T47D (cell line): ENCODE results near the gene KIF6.

Experiments
- DNase-seq, 2 experiments: peaks; one replicate each; pipeline versions ENCODE4 v3.0.0 to v3.0.0-alpha.2; 2011 to 2012; ENCODE audit warnings: low read depth in 1 of 2, low spot score in 1 of 2
- JUND ChIP-seq: IDR thresholded peaks from 2 replicates; pipeline ENCODE4 v1.6.1; 2012; ENCODE audit warnings: low read depth
- in situ Hi-C: cut with HindIII; loops from 2 replicates; pipeline ENCODE4 v1.10.0; 2016; ENCODE audit warnings: low sequenced_read_pairs, low pct_unique_long_range_greater_than_20kb

The KIF6 gene

GRCh38 chr6:39669973-39670342, 55.2 kb downstream of the KIF6 start:
- no peak for TF ChIP-seq JUND
- DNase-seq, result no peak
- in situ Hi-C loops, result no loop called here

- no peak for DNase-seq
- no peak for TF ChIP-seq JUND
- in situ Hi-C loops, result no loop called here
These were observed 55.8 kb downstream of the KIF6 start for GRCh38 chr6:39669207-39669972.

- TF ChIP-seq JUND, result no peak
- in situ Hi-C loops, result no loop called here
These were observed 58.3 kb downstream of the KIF6 start for GRCh38 chr6:39666706-39667489.

GRCh38 chr6:39665861-39666260, 59.3 kb downstream of the KIF6 start:
- no peak for DNase-seq
- no peak for TF ChIP-seq JUND
- in situ Hi-C loops, result no loop called here

More at GRCh38 chr6:39666706-39667489, 58.3 kb downstream of the KIF6 start:
- no peak for DNase-seq

GRCh38 chr6:39664173-39664572, 61.0 kb downstream of the KIF6 start:
- in situ Hi-C loops, result no loop called here
- TF ChIP-seq JUND, result no peak
- DNase-seq, result no peak

GRCh38 chr6:39657355-39658135, 67.7 kb downstream of the KIF6 start:
- DNase-seq, result no peak
- no peak for TF ChIP-seq JUND
- in situ Hi-C loops, result no loop called here

GRCh38 chr6:39654121-39654520, 71.1 kb downstream of the KIF6 start:
- in situ Hi-C loops, result no loop called here
- no peak for TF ChIP-seq JUND
- DNase-seq, result no peak

- no peak for TF ChIP-seq JUND
- DNase-seq, result no peak
- in situ Hi-C loops, result no loop called here
These were observed 71.6 kb downstream of the KIF6 start for GRCh38 chr6:39653612-39654011.

- in situ Hi-C loops, result no loop called here
- DNase-seq, result no peak
- TF ChIP-seq JUND, result no peak
These were observed 75.2 kb downstream of the KIF6 start for GRCh38 chr6:39649996-39650395.

- DNase-seq, result no peak
- no peak for TF ChIP-seq JUND
- in situ Hi-C loops, result no loop called here
These were observed 78.3 kb downstream of the KIF6 start for GRCh38 chr6:39646751-39647420.

- no peak for TF ChIP-seq JUND
- DNase-seq, result peak in 1 of 2 experiments; percentile 16
- in situ Hi-C loops, result no loop called here
These were observed 82.9 kb downstream of the KIF6 start for GRCh38 chr6:39642270-39642669.

GRCh38 chr6:39638126-39638822, 86.9 kb downstream of the KIF6 start:
- in situ Hi-C loops, result no loop called here
- TF ChIP-seq JUND, result no peak
- no peak for DNase-seq
